ENCODE results near the gene UBTF. TPM values are rescaled to one million over a fixed set of nuclear protein-coding genes. Genes with fewer than 3 reads are reported as not detected.
A peak's percentile ranks its signal among the peaks of the same experiment; 100 is the strongest.
"Not testable (repeated sequence)": the region's sequence is repeated elsewhere in the genome, so short reads cannot be mapped to it uniquely, and the experiment has no call there.

UBTF gene
- polyA plus RNA-seq, 3 donors, result 120 to 138 (median 125) TPM

GRCh38 chr17:44249501-44250246 lies 30.2 kb upstream of the UBTF start:
- DNase-seq, result no peak

GRCh38 chr17:44247876-44248736 lies 28.6 kb upstream of the UBTF start:
- DNase-seq, result no peak

GRCh38 chr17:44247440-44247841 lies 28.0 kb upstream of the UBTF start:
- DNase-seq, result no peak

- DNase-seq, result no peak
These were observed 21.7 kb upstream of the UBTF start for GRCh38 chr17:44241106-44241624.

GRCh38 chr17:44237886-44238285 lies 18.4 kb upstream of the UBTF start:
- not testable (repeated sequence) for DNase-seq

GRCh38 chr17:44236444-44236991 lies 17.0 kb upstream of the UBTF start:
- DNase-seq, result no peak

- DNase-seq, result no peak
These were observed 16.1 kb upstream of the UBTF start for GRCh38 chr17:44235583-44235936.

- no peak for DNase-seq
These were observed 14.1 kb upstream of the UBTF start for GRCh38 chr17:44233582-44233981.

- no peak for DNase-seq
These were observed 12.6 kb upstream of the UBTF start for GRCh38 chr17:44232061-44232460.

GRCh38 chr17:44230140-44230539 lies 10.7 kb upstream of the UBTF start:
- DNase-seq, result no peak

- DNase-seq, result no peak
These were observed 9.6 kb upstream of the UBTF start for GRCh38 chr17:44229090-44229489.

GRCh38 chr17:44223541-44224071 lies 4.1 kb upstream of the UBTF start:
- DNase-seq, result no peak

GRCh38 chr17:44222112-44222869 lies 2.8 kb upstream of the UBTF start:
- DNase-seq, result peak; percentile 83

GRCh38 chr17:44221862-44222111 lies 2.3 kb upstream of the UBTF start:
- no peak for DNase-seq

GRCh38 chr17:44221084-44221861 lies 1.8 kb upstream of the UBTF start:
- peak; percentile 82 for DNase-seq

GRCh38 chr17:44220213-44221083 lies 973 bp upstream of the UBTF start:
- DNase-seq, result peak; percentile 28

- DNase-seq, result peak; percentile 60
These were observed 313 bp downstream of the UBTF start for GRCh38 chr17:44219108-44219615.

- DNase-seq, result peak; percentile 91
These were observed 949 bp downstream of the UBTF start for GRCh38 chr17:44218344-44219107.

- DNase-seq, result no peak
These were observed 1.6 kb downstream of the UBTF start for GRCh38 chr17:44217738-44218343.
